Pons (tissue), 1 donor: ENCODE data around the gene CDH26.

Experiments used
- DNase-seq: peaks from one replicate; pipeline ENCODE4 v3.0.0-alpha.2; 2016; ENCODE audit warnings: low spot score

The CDH26 gene

DNA sequence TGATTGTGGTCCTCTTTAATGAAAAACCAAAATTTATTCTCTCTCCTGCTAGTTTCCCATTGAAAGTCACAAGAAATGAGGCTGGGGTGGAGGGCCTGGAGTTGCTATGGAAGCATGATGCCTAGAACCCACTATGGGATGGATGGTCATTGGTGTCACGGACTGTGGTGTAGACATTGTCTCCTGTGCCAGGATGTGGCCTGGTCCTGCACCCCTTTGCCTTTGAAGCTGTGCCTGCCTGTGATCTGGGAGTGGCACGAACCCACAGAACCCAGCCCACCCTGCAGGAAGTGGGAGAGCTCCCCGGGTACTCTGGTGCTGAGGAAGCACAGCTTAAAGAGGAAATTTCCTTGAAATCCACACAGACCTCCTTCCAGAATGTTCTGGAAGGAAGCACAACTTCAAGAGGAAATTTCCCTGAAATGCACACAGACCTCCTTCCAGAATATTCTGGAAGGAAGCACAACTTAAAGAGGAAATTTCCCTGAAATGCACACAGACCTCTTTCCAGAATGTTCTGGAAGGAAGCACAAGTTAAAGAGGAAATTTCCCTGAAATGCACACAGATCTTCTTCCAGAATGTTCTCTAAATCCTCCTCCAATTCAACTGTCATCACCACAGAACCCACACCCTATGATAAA lies 105.6 kb downstream of the CDH26 start:
- DNase-seq, result no peak
